ACC112 (cell line): ENCODE results near the gene SPEN.

Experiments used
- H2AFZ ChIP-seq: fragments of 200-600 bp; sonication (generic); one replicate; pipeline ENCODE4 v1.6.0; 2017; ENCODE audit warnings: antibody characterized with exemption, low read length; ENCODE audit not compliant: unreplicated experiment
- H3K27ac ChIP-seq: fragments of 200-600 bp; sonication (generic); 2 replicates; pipeline ENCODE4 v1.5.1; 2014; ENCODE audit warnings: low read depth, mild to moderate bottlenecking, antibody characterized with exemption, low read length, moderate library complexity
- H3K27me3 ChIP-seq: fragments of 200-600 bp; sonication (generic); 2 replicates; pipeline ENCODE4 v1.6.1; 2014; ENCODE audit warnings: mild to moderate bottlenecking, antibody characterized with exemption, low read length, moderate library complexity, mixed read lengths; ENCODE audit not compliant: insufficient read depth
- H3K36me3 ChIP-seq: fragments of 200-600 bp; sonication (generic); 2 replicates; pipeline ENCODE4 v1.6.1; 2016; ENCODE audit warnings: mild to moderate bottlenecking, antibody characterized with exemption, low read length, moderate library complexity, mixed read lengths; ENCODE audit not compliant: insufficient read depth
- H3K4me1 ChIP-seq: fragments of 200-600 bp; sonication (generic); one replicate; pipeline ENCODE4 v1.6.1; 2016; ENCODE audit warnings: low read length, mixed read lengths; ENCODE audit not compliant: insufficient read depth, unreplicated experiment, control insufficient read depth
- H3K4me3 ChIP-seq: fragments of 200-600 bp; sonication (generic); 2 replicates; pipeline ENCODE4 v1.5.1; 2014; ENCODE audit warnings: mild to moderate bottlenecking, low read depth, low read length
- H3K79me2 ChIP-seq: fragments of 200-600 bp; sonication (generic); one replicate; pipeline ENCODE4 v1.6.0; 2016; ENCODE audit warnings: low read length; ENCODE audit not compliant: control insufficient read depth, unreplicated experiment, insufficient read depth

The SPEN gene

DNA sequence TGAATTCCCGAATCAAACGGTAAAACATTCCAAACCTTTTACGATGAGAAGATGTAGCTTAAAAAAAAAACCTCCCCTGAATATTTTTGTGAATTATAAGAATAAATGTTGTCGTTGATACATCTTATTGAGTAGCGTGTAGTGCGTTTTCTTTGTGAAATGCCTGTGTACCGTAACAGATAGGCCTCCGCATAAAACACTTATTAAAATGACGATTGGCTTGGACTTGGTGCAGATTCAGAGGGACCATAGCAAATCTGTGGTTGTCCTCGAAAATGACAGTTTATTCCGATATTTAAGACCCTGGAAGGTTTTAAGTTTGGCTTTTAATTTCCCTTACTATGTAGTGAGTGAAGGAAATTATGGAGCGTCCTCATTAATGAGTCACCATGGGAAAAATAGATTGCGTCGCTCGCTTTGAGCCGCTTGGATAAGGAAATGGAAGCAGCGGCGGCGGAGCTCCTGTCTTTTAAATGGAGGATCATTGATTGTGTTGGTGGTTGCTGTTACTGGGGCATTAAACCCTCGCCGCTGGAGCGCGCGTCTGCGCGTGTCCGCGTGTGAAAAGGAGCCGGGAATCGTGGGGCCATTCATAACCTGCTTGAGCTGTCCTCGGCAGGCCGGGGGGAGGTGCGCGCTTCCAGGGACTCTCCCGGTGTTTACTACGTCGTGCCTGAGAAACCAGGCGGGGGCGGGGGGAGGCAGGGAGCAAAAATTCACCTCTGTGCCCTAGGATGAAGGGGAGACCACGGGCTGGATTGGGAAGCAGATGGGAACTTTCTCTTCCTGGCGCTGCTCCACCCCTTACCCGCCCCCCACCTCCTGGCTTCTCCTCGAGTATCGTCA is 1.6 kb downstream of the SPEN start:
- H3K36me3 ChIP-seq, result no peaks in the 10 kb centered on the region
- H3K27me3 ChIP-seq, result no peaks in the 10 kb centered on the region
- H3K27ac ChIP-seq, result peak overlapping the region; percentile 89
- peaks cover 21% of the 10 kb centered on the region for H3K4me1 ChIP-seq
- H3K4me3 ChIP-seq, result peak overlapping the region; percentile 88
- H2AFZ ChIP-seq, result peak overlapping the region; percentile 16
- H3K79me2 ChIP-seq, result peaks cover 71% of the 10 kb centered on the region

DNA sequence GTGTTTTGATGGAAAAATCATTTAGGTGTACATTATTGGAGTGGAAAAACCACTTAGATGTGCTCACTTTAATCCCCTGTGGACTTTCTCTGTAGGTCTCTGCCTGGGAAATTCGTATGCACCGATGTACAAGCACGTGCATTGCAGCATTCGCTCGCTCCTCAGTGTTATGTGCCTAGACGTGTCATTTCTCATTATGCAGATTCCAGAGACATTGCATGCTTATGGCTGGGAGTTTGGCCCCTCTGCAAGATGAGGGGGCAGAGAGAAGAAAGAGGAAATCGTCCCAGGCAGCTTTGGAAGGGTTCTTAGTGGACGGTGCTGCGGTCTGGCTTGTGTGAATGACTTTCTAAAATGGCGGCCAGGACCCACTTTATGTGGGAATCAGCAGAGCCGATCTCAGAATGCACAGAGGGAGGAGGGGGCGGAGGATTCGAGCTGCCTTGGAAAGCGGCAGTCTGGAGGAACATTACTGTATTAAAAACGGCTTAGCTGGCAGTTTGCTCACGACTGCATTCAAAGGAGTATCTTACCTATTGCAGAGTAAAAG is 2.3 kb downstream of the SPEN start:
- H2AFZ ChIP-seq, result peak overlapping the region; percentile 16
- H3K4me1 ChIP-seq, result peaks cover 21% of the 10 kb centered on the region

DNA sequence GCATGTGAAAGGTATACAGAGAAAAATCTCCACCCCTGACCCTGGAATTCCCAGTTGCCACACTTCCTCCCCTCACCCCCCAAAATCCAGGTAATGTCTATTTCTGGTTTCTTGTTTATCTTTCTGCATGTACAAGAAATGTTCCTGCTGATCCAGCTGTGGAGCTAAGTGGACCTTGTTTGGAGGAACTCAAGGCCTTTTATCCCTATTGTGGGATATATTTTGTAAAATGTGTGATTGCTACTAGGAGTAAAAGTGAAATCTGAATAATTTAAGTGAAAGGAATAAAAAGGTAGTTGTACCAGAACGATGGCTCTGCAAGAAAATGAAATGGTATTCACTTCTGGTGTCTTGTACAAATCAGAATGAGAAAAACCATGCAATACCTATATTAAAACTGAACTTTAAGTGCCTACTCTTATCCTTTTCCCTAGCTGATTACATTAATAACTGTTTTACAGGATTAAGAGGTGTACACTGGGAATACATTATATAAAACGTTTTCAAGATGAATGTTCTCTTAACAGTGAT is 3.0 kb downstream of the SPEN start:
- H3K36me3 ChIP-seq, result no peaks in the 10 kb centered on the region
- peaks cover 82% of the 10 kb centered on the region for H3K79me2 ChIP-seq
- peak overlapping the region; percentile 89 for H3K27ac ChIP-seq
- peaks cover 21% of the 10 kb centered on the region for H3K4me1 ChIP-seq
- no peak overlapping the region for H2AFZ ChIP-seq
- H3K4me3 ChIP-seq, result peak overlapping the region; percentile 88
- no peaks in the 10 kb centered on the region for H3K27me3 ChIP-seq

More for the DNA sequence above, 2.3 kb downstream of the SPEN start:
- H3K27me3 ChIP-seq, result no peaks in the 10 kb centered on the region
- no peaks in the 10 kb centered on the region for H3K36me3 ChIP-seq
- peaks cover 77% of the 10 kb centered on the region for H3K79me2 ChIP-seq
- peak overlapping the region; percentile 89 for H3K27ac ChIP-seq
- H3K4me3 ChIP-seq, result peak overlapping the region; percentile 88

DNA sequence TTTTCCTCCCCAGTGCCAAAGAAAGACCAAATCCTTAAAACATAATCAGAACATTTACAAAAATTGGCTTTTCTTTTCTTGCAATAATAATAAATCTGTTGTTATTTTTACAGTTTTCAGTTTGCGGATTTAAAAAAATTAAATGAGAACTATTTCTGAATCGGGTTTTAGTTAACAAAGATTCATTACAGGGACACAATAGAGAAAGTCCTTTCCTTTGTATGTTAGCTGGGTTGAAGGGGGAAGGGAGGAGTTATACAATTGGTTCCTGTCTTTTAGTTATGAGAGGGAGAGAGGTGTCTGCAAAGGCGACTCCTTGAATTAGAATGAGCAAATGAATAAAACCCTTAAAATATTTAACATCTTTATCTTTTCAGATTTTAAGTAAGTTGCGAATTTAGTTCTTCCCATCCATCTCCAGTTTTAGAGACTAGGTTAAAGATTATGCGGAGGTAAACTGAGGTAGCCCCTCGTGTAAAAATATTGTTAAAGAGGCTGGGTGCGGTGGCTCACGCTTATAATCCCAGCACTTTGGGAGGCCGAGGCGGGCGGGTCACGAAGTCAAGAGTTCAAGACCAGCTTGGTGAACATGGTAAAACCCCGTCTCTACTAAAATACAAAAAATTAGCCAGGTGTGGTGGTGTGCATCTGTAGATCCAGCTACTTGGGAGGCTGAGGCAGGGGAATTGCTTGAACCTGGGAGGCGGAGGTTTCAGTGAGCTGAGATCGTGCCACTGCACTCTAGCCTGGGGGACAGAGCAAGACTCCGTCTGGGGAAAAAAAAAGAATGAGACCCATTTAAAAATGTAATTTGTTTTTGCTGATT is 3.9 kb downstream of the SPEN start:
- H3K4me3 ChIP-seq, result peak overlapping the region; percentile 35
- no peak overlapping the region for H2AFZ ChIP-seq
- peak overlapping the region; percentile 13; the same call in 1 of the 2 replicates for H3K27ac ChIP-seq
- H3K27me3 ChIP-seq, result no peaks in the 10 kb centered on the region
- peaks cover 87% of the 10 kb centered on the region for H3K79me2 ChIP-seq
- H3K36me3 ChIP-seq, result no peaks in the 10 kb centered on the region
- peaks cover 21% of the 10 kb centered on the region for H3K4me1 ChIP-seq

DNA sequence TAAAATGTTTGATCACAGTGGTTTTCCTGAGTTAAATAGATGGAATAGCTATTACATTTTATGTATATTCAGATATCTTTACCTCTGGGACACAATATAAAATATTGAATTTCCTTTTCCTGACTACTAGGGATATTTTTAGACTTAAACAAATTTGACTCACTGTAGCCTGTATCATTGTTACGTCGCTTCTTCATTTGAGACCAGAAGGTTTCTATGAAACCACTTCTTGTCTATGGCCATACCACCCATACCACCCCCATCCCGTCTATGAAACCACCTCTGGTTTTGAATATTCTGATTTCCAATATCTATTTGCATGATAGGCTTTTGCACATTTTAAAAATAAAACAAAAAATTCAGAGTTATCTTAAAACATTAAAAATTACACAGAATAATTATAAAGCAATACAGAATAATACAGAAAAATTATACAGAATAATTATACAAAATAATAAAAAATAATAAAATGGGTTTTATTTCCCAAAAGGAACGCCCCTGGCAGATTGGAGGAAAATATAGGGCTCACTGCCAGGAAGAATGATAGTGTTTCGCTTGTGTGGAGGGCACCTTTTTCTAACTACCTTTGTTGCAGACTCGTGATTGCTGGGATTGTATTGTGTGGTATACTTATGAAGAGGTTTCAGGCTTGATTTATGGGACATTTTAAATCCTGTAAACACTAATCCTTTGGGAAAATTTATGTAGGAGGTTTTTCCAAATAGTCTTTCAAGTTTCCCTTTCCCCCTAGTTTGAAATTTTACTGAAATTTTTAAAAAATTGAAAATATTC is 4.7 kb downstream of the SPEN start:
- no peaks in the 10 kb centered on the region for H3K27me3 ChIP-seq
- H3K36me3 ChIP-seq, result no peaks in the 10 kb centered on the region
- no peak overlapping the region for H3K4me3 ChIP-seq
- H3K27ac ChIP-seq, result no peak overlapping the region
- H3K79me2 ChIP-seq, result peaks cover 86% of the 10 kb centered on the region
- no peak overlapping the region for H2AFZ ChIP-seq
- H3K4me1 ChIP-seq, result peaks cover 21% of the 10 kb centered on the region

DNA sequence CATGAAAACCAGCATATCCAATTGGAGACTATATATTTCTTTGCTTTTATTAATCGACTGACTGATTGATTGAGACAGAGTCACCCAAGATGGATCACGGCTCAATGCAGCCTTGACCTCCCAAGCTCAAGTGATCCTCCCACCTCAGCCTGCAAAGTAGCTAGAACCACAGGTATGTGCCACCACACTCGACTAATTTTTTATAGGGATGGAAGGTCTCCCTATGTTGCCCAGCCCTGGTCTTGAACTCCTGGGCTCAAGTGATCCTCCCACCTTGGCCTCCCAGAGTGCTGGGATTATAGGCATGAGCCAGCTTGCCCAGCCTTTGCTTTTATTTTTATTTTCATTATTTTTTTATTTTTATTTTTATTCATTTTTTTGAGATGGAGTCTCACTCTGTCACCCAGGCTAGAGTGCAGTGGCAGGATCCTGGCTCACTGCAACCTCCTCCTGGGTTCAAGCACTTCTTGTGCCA is 5.4 kb downstream of the SPEN start:
- peaks cover 21% of the 10 kb centered on the region for H3K4me1 ChIP-seq
- H3K4me3 ChIP-seq, result no peak overlapping the region
- no peak overlapping the region for H3K27ac ChIP-seq
- no peak overlapping the region for H2AFZ ChIP-seq
- no peaks in the 10 kb centered on the region for H3K36me3 ChIP-seq
- peaks cover 86% of the 10 kb centered on the region for H3K79me2 ChIP-seq
- no peaks in the 10 kb centered on the region for H3K27me3 ChIP-seq

DNA sequence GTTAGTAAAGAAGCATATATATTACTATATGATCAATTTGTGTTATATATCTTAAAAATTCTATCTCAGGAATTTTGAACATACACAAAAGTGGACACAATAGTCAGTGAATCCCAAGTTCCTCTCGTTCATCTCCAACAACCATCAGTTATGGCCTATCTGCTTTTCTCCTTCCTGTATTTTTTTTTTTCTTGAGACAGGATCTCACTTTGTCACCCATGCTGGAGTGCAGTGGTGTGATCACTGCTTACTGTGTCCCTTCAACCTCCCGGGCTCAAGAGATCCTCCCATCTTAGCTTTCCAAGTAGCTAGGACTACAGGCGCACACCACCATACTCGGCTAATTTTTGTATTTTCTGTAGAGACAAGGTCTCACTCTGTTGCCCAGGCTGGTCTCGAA is 9.4 kb downstream of the SPEN start:
- Histone ChIP-seq H3K4me3 (no peak overlapping the region), H3K36me3 (no peaks in the 10 kb centered on the region), H2AFZ (no peak overlapping the region), H3K27me3 (no peaks in the 10 kb centered on the region), H3K27ac (no peak overlapping the region), H3K4me1 (peaks cover 5% of the 10 kb centered on the region), H3K79me2 (peaks cover 74% of the 10 kb centered on the region)

DNA sequence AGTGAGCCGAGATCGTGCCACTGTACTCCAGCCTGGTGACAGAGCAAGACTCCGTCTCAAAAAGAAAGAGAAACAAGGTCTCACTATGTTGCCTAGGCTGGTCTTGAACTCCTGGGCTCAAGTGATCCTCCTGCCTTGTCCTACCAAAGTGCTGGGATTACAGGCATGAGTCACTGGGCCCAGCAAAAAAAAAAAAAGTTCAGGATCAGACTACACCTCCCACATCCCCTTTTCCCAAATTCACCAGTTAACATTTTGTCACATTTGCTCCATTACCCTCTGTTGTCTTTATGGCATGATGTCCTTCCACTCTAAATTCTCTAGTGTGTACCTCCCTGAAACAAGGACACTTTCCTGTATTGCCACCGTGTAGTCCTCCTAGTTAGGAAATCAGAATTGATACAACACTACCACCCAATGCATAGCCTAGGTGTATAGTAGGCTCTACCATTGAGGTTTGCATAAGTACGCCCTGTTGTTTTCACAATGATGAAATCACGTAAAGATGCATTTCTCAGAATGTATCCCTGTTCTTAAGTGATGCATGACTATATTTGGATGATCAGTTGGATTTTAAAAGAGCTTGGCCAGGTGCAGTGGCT is 10.7 kb downstream of the SPEN start:
- Histone ChIP-seq H3K27me3 (no peaks in the 10 kb centered on the region), H3K79me2 (peaks cover 75% of the 10 kb centered on the region), H2AFZ (no peak overlapping the region), H3K27ac (no peak overlapping the region), H3K36me3 (no peaks in the 10 kb centered on the region), H3K4me1 (no peaks in the 10 kb centered on the region), H3K4me3 (no peak overlapping the region)

DNA sequence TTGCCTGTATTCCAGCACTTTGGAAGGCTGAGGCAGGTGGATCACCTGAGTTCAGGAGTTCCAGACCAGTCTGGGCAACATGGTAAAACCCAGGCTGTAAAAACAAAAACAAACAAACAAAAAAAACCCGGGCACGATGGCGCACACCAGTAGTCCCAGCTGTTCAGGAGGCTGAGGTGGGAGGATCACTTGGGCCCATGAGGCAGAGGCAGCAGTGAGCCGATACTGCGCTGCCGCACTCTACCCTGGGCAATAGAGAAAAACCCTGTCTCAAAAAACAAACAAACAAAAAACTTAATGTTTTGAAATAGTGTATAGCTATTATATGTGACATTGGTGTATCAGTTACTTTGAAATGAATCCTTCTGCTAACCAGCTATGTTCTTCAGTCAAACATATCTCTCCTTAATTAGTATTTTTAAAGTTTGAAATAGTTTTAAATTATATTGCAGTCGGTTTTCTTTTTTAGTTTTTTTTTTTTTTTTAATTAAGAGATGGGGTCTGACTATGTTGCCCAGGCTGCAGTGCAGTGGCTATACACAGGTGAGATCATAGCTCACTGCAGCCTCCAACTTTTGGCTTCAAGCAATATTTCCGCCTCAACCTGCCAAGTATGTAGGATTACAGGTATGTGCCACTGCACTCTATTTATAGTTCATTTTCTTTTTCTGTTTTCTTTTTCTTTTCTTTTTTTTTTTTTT is 11.3 kb downstream of the SPEN start:
- Histone ChIP-seq H3K79me2 (peaks cover 76% of the 10 kb centered on the region), H3K4me1 (no peaks in the 10 kb centered on the region), H3K4me3 (no peak overlapping the region), H3K36me3 (no peaks in the 10 kb centered on the region), H3K27ac (no peak overlapping the region), H2AFZ (no peak overlapping the region), H3K27me3 (no peaks in the 10 kb centered on the region)
